CD4-positive, alpha-beta memory T cell (primary cell): ENCODE measurements around the gene KCTD15. TPM values are rescaled to one million over a fixed set of nuclear protein-coding genes. Genes with fewer than 3 reads are reported as not detected.
A peak's percentile ranks its signal among the peaks of the same experiment; 100 is the strongest.
"Not testable (repeated sequence)": the region's sequence is repeated elsewhere in the genome, so short reads cannot be mapped to it uniquely, and the experiment has no call there.

Source experiments
- CTCF ChIA-PET: fragments of 350-600 bp; sonication (Branson Sonifier 250); formaldehyde crosslinking; loops from one replicate; lab custom pipeline; 2021; ENCODE audit warnings: inconsistent platforms; ENCODE audit not compliant: partially characterized antibody; lab: Charles Lee
- POLR2A ChIA-PET: fragments of 350-600 bp; sonication (Branson Sonifier 250); formaldehyde crosslinking; loops from one replicate; lab custom pipeline; 2021; ENCODE audit not compliant: partially characterized antibody; lab: Charles Lee
- DNase-seq, 5 donors: peaks; one replicate each; pipeline versions ENCODE4 v3.0.0 to v3.0.0-alpha.2; 2020 to 2022; ENCODE audit warnings: mixed read lengths in 1 of 5
- H3K27ac ChIP-seq: one replicate; pipeline ENCODE4 v1.7.0; 2013; ENCODE audit warnings: low read depth, low read length
- H3K27me3 ChIP-seq: 2 replicates; pipeline ENCODE4 v1.7.0; 2013; ENCODE audit warnings: mild to moderate bottlenecking, low read length, moderate library complexity; ENCODE audit not compliant: insufficient read depth
- H3K36me3 ChIP-seq: 2 replicates; pipeline ENCODE4 v1.7.0; 2013; ENCODE audit warnings: mild to moderate bottlenecking, low read length, moderate library complexity; ENCODE audit not compliant: insufficient read depth
- H3K4me1 ChIP-seq: 2 replicates; pipeline ENCODE4 v1.7.0; 2013; ENCODE audit warnings: mild to moderate bottlenecking, low read length, moderate library complexity; ENCODE audit not compliant: insufficient read depth
- H3K4me3 ChIP-seq, 2 donors: one replicate each; pipeline ENCODE4 v1.7.0; 2013; ENCODE audit warnings: low read length in 2 of 2, mild to moderate bottlenecking in 1 of 2
- H3K9me3 ChIP-seq, 2 donors: one replicate each; pipeline ENCODE4 v1.7.0; 2013; ENCODE audit warnings: low read length in 2 of 2, control low read depth in 1 of 2; ENCODE audit not compliant: control insufficient read depth in 1 of 2
- H3K27ac Mint-ChIP-seq, 7 donors: one replicate each; pipeline ENCODE4 v1.8.0; 2020 to 2021; ENCODE audit warnings: mixed read lengths in 7 of 7, mild to moderate bottlenecking in 6 of 7, inconsistent platforms in 3 of 7, moderate library complexity in 3 of 7
- H3K27me3 Mint-ChIP-seq, 2 donors: one replicate each; pipeline ENCODE4 v1.8.0; 2020 to 2021; ENCODE audit warnings: mixed read lengths in 2 of 2
- H3K36me3 Mint-ChIP-seq, 2 donors: one replicate each; pipeline ENCODE4 v1.8.0; 2020 to 2021; ENCODE audit warnings: mixed read lengths in 2 of 2, inconsistent platforms in 1 of 2, mild to moderate bottlenecking in 1 of 2
- H3K4me1 Mint-ChIP-seq, 4 donors: one replicate each; pipeline ENCODE4 v1.8.0; 2020 to 2021; ENCODE audit warnings: mixed read lengths in 4 of 4, mild to moderate bottlenecking in 1 of 4
- H3K4me3 Mint-ChIP-seq, 8 donors: one replicate each; pipeline ENCODE4 v1.8.0; 2020 to 2021; ENCODE audit warnings: mixed read lengths in 8 of 8, mild to moderate bottlenecking in 7 of 8, moderate library complexity in 6 of 8, inconsistent platforms in 3 of 8
- H3K9me3 Mint-ChIP-seq, 8 donors: one replicate each; pipeline ENCODE4 v1.8.0; 2020 to 2021; ENCODE audit warnings: mixed read lengths in 8 of 8, mild to moderate bottlenecking in 5 of 8, inconsistent platforms in 3 of 8, moderate library complexity in 1 of 8
- intact Hi-C: fragments of 100-400 bp; cut with micrococcal nuclease; formaldehyde crosslinking; loops from one replicate; pipeline ENCODE4 v1.15.1; 2023
- polyA plus RNA-seq, 2 donors: library from polyadenylated mRNA; unstranded; fragments of 300-500 nt; fragmentation: Illumina TruSeq; gene quantifications; one replicate each; pipeline ENCODE4 v1.2.3, GENCODE V29; 2021
- total RNA-seq, 2 experiments: library from RNA; stranded (reverse); gene quantifications; one replicate each; pipeline ENCODE4 v1.2.3, GENCODE V29; 2021

Gene KCTD15
- total and polyA plus RNA-seq, 4 experiments from 2014 or later, result 0.68 to 11.0 (median 5.8) TPM

DNA sequence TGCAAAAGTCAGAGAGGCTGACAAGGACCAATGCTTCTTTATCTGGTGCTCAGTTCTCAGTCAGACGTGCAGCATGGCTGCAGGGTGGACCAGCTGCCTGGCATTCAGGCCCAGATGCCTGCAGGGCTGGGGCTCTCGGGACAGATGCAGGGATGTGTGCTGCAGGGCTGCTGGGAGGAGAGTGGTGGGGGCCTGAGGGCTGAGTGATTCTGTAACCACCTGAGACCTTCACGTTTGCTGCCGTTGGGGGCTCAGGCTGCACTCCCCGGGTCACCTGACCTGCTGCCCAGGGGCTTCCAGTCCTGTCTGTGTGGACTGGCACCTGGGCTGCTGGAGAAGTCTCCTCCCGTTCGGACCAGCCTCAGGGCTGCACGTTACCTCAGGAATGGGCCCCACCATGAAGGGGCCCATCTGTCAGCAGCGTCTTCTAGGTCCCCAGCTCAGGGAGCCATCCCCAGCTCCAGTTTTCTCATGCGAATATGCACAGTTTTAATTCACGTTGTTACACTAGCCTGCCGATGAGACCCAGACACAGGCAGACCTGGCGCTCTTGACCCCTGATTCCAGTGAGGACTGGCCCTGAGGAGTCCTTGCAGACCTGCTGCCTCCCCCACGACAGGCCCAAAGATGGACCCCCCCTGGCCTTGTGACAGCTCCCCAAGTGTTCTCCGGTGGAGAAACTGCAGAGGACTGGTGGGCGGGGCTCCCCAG lies 16.9 kb downstream of the KCTD15 start:
- H3K4me1 Mint-ChIP-seq, result peaks cover 0 to 18% (median 13%) of the 10 kb centered on the region in 4 donors

DNA sequence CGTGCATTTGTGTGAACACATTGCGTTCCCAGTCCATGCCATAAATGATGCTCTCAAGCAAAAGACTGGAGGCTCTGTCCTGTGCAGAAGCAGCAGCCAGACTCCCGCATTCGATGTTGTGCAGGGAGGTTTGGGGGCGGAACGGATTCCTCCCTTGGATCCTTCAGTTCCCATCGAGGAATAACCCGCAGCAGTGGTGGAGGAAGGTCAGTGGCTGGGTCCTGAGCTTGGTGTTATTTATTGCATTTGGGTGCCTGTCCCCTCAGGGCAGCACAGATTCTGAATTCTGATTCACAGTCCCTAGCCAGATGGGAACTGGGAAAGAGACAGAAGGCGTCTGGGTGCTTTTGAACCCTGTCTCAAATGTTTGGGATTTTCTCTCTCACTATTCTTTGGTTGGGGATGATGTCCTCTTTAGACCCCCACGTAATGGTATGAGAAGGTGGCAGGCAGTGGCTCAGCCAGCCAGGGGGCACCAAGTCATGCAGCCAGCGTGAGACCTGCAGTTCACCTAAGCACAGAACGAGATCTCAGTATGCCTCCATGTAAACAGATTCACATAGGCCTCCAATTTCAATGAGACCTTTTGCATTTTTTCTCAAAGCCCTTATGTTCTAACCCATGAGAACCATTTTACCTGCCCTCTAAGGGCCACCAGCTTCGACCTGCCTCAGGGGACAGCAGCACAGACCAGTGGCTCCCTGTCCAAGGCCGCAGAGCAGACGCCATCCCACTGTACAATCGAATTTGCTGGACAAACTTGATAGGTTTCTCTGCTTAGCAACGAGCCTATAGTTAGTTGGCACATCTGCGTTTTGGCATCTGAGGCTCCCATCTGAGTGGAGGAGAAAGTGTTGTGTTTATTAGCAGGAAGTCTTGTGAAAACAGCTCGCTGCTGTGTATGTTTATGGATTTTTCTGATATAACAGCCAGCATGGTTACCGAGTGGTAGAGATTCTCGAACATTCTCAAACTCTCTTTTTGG lies 17.8 kb downstream of the KCTD15 start:
- peaks cover 3% of the 10 kb centered on the region for H3K4me1 ChIP-seq
- peak overlapping the region in 1 of 7 donors; percentile 83 for H3K27ac Mint-ChIP-seq
- H3K4me3 ChIP-seq, result no peak overlapping the region
- no peaks in the 10 kb centered on the region for H3K27me3 Mint-ChIP-seq
- H3K4me3 Mint-ChIP-seq, result no peak overlapping the region
- no peak for DNase-seq
- no peaks in the 10 kb centered on the region for H3K9me3 Mint-ChIP-seq
- H3K4me1 Mint-ChIP-seq, result peaks cover 6 to 25% (median 20%) of the 10 kb centered on the region in 4 donors
- no peaks in the 10 kb centered on the region for H3K36me3 ChIP-seq
- ChIA-PET CTCF (no interaction called here), POLR2A (no interaction called here)
- no peaks in the 10 kb centered on the region for H3K27me3 ChIP-seq
- peaks cover 0 to 3% of the 10 kb centered on the region in 2 donors for H3K36me3 Mint-ChIP-seq
- no peak overlapping the region for H3K27ac ChIP-seq
- intact Hi-C loops, result no loop called here
- no peaks in the 10 kb centered on the region for H3K9me3 ChIP-seq

More for the DNA sequence above, 16.9 kb downstream of the KCTD15 start:
- Histone ChIP-seq H3K4me1 (no peaks in the 10 kb centered on the region), H3K27ac (no peak overlapping the region), H3K36me3 (no peaks in the 10 kb centered on the region), H3K4me3 (no peak overlapping the region), H3K9me3 (no peaks in the 10 kb centered on the region), H3K27me3 (no peaks in the 10 kb centered on the region)
- no peak overlapping the region for H3K27ac Mint-ChIP-seq
- intact Hi-C loops, result no loop called here
- H3K27me3 Mint-ChIP-seq, result no peaks in the 10 kb centered on the region
- DNase-seq, result no peak
- no peaks in the 10 kb centered on the region for H3K9me3 Mint-ChIP-seq
- no peak overlapping the region for H3K4me3 Mint-ChIP-seq
- POLR2A ChIA-PET, result no interaction called here
- CTCF ChIA-PET, result no interaction called here
- H3K36me3 Mint-ChIP-seq, result peaks cover 0 to 3% of the 10 kb centered on the region in 2 donors

DNA sequence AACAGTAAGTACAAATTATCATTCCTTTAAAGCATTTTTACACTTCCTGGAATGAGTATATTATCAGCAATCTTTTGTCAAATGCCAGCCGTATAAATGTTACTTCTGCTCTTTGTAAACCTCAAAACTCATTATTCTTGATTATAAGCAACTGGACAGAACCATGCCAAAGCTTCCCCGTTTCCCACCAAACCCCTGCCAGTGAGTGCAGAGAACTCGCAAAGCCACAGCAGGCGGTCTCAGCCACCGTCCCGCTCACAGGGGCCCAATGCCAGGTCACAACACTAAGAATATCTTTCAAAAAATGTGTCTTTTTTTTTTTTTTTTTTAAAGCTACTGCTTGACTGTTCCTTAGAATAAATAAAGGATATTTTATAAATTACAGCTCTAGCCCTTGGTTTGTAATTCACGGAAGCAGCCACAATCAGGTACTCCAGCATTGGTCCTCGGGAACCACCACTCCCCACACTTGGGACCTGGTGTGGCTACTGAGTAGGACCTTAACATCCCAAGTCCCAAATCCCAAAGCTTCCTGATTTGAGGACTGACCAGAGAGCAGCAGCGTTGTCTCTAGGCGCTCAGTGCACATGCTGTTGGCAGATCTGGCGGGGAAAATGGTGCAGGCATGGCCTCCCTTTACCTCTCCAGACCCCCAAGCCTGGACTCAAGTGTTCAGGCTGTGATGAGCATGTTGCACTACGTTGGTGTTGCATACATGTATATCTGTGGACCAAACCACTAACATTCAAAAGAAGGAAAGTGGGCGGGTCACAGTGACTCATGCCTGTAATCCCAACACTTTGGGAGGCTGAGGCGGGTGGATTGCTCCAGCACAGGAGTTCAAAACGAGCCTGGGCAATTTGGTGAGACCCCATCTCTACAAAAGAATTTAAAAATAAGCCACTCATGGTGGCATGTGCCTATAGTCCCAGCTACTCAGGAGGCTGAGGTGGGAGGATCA lies 19.0 kb downstream of the KCTD15 start:
- no peak overlapping the region for H3K27ac ChIP-seq
- no peaks in the 10 kb centered on the region for H3K36me3 ChIP-seq
- H3K4me3 Mint-ChIP-seq, result no peak overlapping the region
- ChIA-PET CTCF (interaction anchor here (4.4 kb wide), 1 partner anchor 38 kb away, joined by 19 read pairs; no protein-coding TSS in a partner anchor), POLR2A (no interaction called here)
- peaks cover 14% of the 10 kb centered on the region for H3K4me1 ChIP-seq
- peak overlapping the region in 1 of 7 donors; percentile 8 for H3K27ac Mint-ChIP-seq
- no peak overlapping the region for H3K4me3 ChIP-seq
- peaks cover 7 to 29% (median 23%) of the 10 kb centered on the region in 4 donors for H3K4me1 Mint-ChIP-seq
- H3K9me3 Mint-ChIP-seq, result no peaks in the 10 kb centered on the region
- no peak for DNase-seq
- no peaks in the 10 kb centered on the region for H3K27me3 ChIP-seq
- intact Hi-C loops, result no loop called here
- no peaks in the 10 kb centered on the region for H3K9me3 ChIP-seq
- no peaks in the 10 kb centered on the region for H3K36me3 Mint-ChIP-seq
- H3K27me3 Mint-ChIP-seq, result no peaks in the 10 kb centered on the region

DNA sequence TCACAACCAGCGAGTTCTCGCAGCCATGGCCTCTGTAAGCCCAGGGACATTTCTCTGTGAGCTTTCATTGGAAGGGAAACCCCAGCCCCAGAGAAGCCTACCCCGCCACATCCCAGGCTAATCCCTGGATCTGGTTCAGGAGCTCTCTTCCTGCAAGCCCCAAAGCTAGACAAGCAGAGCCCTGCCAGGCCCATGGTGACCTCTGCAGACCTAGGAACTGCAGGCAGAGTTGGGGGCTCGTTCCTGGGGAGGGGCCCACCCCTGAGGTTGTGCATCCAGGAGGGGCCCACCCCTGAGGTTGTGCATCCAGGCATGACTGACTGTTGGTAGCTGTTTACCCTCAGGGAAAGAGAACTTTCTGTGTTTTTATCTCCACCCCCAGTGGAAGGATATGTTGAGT lies 21.7 kb downstream of the KCTD15 start:
- ChIA-PET POLR2A (interaction anchor here (5.0 kb wide), 1 partner anchor 22 kb away, joined by 55 read pairs; the partner anchor contains the start of gene KCTD15), CTCF (interaction anchor here (0.6 to 4.4 kb wide), 5 partner anchors 13 to 91 kb away, joined by 3 to 19 read pairs (median 8); partner anchors contain the start of gene KCTD15)
- H3K36me3 Mint-ChIP-seq, result no peaks in the 10 kb centered on the region
- Histone ChIP-seq H3K4me3 (no peak overlapping the region), H3K9me3 (no peaks in the 10 kb centered on the region), H3K27me3 (no peaks in the 10 kb centered on the region), H3K27ac (no peak overlapping the region), H3K36me3 (no peaks in the 10 kb centered on the region), H3K4me1 (peaks cover 18% of the 10 kb centered on the region)
- no peaks in the 10 kb centered on the region for H3K27me3 Mint-ChIP-seq
- intact Hi-C loops, result no loop called here
- DNase-seq, result no peak
- H3K27ac Mint-ChIP-seq, result peak overlapping the region in 4 of 7 donors; percentile 35 to 79 (median 64)
- peaks cover 0 to 2% (median 0%) of the 10 kb centered on the region in 8 donors for H3K9me3 Mint-ChIP-seq
- peak overlapping the region; percentile 33 to 75 (median 45) for H3K4me3 Mint-ChIP-seq
- H3K4me1 Mint-ChIP-seq, result peaks cover 8 to 48% (median 33%) of the 10 kb centered on the region in 4 donors

DNA sequence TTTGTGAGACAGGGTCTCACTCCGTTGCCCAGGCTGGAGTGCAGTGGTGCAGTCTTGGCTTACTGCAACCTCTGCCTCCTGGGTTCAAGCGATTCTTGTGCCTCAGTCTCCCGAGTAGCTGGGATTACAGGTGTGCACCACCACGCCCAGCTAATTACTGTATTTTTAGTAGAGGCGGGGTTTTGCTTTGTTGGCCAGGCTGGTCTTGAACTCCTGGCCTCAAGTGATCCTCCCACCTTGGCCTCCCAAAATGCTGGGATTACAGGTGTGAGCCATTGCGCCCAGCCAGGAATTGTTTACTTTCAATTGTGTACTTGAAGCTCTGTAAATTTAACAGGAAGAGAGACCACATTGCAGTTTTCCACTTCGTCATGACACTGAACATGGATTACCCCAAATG lies 22.4 kb downstream of the KCTD15 start:
- Mint-ChIP-seq H3K27ac (peak overlapping the region; percentile 48 to 84 (median 72)), H3K4me1 (peaks cover 8 to 48% (median 33%) of the 10 kb centered on the region in 4 donors), H3K4me3 (peak overlapping the region in 6 of 8 donors; percentile 57 to 77 (median 76))
- H3K27me3 ChIP-seq, H3K27me3 Mint-ChIP-seq, intact Hi-C loops, H3K27ac ChIP-seq, H3K9me3 ChIP-seq, H3K36me3 ChIP-seq, H3K36me3 Mint-ChIP-seq, DNase-seq, H3K9me3 Mint-ChIP-seq: not testable (repeated sequence)
- Histone ChIP-seq H3K4me3 (peak overlapping the region in 1 of 2 donors; percentile 48), H3K4me1 (peaks cover 18% of the 10 kb centered on the region)
- ChIA-PET POLR2A (interaction anchor here (1.1 to 5.0 kb wide), 3 partner anchors 13 to 33 kb away, joined by 3 to 55 read pairs (median 18); partner anchors contain the start of gene KCTD15), CTCF (interaction anchor here (0.6 to 4.4 kb wide), 8 partner anchors 12 to 90 kb away, joined by 3 to 19 read pairs (median 4); partner anchors contain the start of gene KCTD15)

DNA sequence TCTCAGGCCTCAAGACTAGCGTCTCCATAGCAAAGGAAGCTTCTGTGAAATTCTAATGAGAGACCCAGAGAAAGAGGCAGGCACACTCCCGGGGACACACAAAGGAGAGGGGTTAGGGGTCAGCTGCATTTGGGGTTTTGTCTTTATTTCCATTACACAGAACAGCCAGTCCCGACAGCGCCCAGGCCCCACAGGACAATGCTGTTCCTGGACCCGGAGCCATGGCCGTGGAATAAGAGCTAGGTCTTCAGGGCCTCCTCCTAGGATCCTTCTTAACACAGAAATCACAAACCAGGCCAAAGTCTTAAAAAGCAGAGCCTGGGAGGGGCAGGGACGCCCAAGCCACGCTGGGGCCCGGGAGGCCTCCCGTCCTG lies 22.8 kb downstream of the KCTD15 start:
- H3K4me1 ChIP-seq, result peaks cover 18% of the 10 kb centered on the region
- no peaks in the 10 kb centered on the region for H3K27me3 Mint-ChIP-seq
- no peaks in the 10 kb centered on the region for H3K36me3 ChIP-seq
- no peaks in the 10 kb centered on the region for H3K36me3 Mint-ChIP-seq
- H3K4me1 Mint-ChIP-seq, result peaks cover 8 to 48% (median 33%) of the 10 kb centered on the region in 4 donors
- POLR2A ChIA-PET, result interaction anchor here (1.1 to 5.0 kb wide), 3 partner anchors 14 to 33 kb away, joined by 3 to 55 read pairs (median 18); partner anchors contain the start of gene KCTD15
- DNase-seq, result no peak
- intact Hi-C loops, result no loop called here
- peak overlapping the region; percentile 47 to 48 for H3K4me3 ChIP-seq
- H3K4me3 Mint-ChIP-seq, result peak overlapping the region; percentile 6 to 77 (median 74)
- CTCF ChIA-PET, result interaction anchor here (0.6 to 4.4 kb wide), 9 partner anchors 13 to 1153 kb away, joined by 3 to 19 read pairs (median 3); partner anchors contain the start of gene KCTD15
- no peaks in the 10 kb centered on the region for H3K9me3 ChIP-seq
- no peaks in the 10 kb centered on the region for H3K27me3 ChIP-seq
- H3K9me3 Mint-ChIP-seq, result peaks cover 0 to 2% (median 0%) of the 10 kb centered on the region in 8 donors
- peak overlapping the region; percentile 36 for H3K27ac ChIP-seq
- peak overlapping the region; percentile 53 to 84 (median 72) for H3K27ac Mint-ChIP-seq
